Testis (tissue), 2 donors: ENCODE results near the gene CSNK1G2.

Experiments
- CTCF ChIP-seq, 3 experiments: fragments of 450-650 bp in 2 of 3; fragments of 200-600 bp in 1 of 3; sonication (generic) in 1 of 3; IDR thresholded peaks; one replicate each; pipeline ENCODE4 v1.5.1; 2016 to 2019; ENCODE audit warnings: antibody characterized with exemption in 3 of 3, mild to moderate bottlenecking in 2 of 3, moderate library complexity in 1 of 3
- POLR2A ChIP-seq: fragments of 450-650 bp; IDR thresholded peaks from one replicate; pipeline ENCODE4 v1.6.1; 2017; ENCODE audit warnings: antibody characterized with exemption, mild to moderate bottlenecking, moderate library complexity

DNA sequence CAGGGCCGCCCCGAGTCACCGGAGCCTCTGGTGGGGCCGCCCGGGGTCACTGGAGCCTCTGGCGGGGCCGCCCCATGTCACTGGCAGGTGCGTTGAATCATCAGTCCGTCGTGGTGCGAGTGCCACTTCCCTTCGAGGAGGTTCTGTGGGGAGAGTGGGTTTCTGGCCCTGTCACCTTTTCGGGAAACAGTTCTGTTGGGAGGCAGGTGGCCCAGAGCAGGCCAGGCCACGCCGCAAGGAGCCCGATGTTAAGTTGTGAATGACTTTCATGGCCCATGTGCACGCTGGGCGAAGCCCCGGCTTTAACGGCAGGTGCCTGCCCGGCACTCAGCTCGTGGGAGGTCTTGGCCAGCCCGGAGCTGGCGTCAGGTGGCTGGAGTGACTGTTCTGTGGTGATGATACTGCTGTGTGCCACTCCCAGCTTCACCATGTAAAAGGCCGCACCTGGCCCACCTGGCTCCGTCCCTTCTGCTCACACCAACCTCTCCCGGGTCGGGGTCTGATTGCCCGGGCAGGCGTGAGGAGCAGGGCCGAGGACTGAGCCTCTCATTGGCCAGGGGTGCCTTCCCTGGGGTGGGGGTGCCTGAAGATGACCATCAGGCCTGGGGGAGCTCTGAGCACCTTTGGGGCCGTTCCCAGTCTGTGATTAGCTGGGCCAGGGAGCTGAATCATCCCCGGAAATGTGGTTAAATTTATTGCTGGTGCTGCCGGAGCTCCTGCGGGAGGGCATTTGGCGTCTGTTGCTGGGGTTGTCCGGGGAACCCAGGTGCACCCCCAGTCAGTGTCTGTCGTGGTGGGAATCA lies 29.2 kb downstream of the CSNK1G2 start:
- TF ChIP-seq CTCF (IDR thresholded peaks at IDR 0.05) (no peak), POLR2A (no peak)
